ENCODE measurements around the gene TM6SF1.
"Not testable (repeated sequence)": the region's sequence is repeated elsewhere in the genome, so short reads cannot be mapped to it uniquely, and the experiment has no call there.

- TF ChIP-seq POLR2A (IDR thresholded peaks at IDR 0.05); CTCF (IDR thresholded peaks at IDR 0.05 in 4 of 5, conservative IDR thresholded peaks at IDR 0.05 in 1 of 5): not testable (repeated sequence)
These were observed 21.4 kb upstream of the TM6SF1 start for GRCh38 chr15:83085864-83086552.

All from gastrocnemius medialis (tissue), 4 donors.